Skin epidermis (tissue), 12 donors: ENCODE results near the gene VTI1A.

ENCODE experiments used
- H3K27ac ChIP-seq, 21 experiments: fragments of 200-600 bp; sonication (generic) in 11 of 21; one replicate each; pipeline ENCODE4 v1.5.0; 2020; ENCODE audit warnings: mild to moderate bottlenecking in 3 of 21, inconsistent platforms in 2 of 21, moderate library complexity in 2 of 21
- H3K4me3 ChIP-seq, 7 experiments: fragments of 200-600 bp; sonication (generic) in 2 of 7; one replicate each; pipeline ENCODE4 v1.5.0; 2020; ENCODE audit warnings: inconsistent platforms in 2 of 7, mild to moderate bottlenecking in 2 of 7, moderate library complexity in 1 of 7

The VTI1A gene

DNA sequence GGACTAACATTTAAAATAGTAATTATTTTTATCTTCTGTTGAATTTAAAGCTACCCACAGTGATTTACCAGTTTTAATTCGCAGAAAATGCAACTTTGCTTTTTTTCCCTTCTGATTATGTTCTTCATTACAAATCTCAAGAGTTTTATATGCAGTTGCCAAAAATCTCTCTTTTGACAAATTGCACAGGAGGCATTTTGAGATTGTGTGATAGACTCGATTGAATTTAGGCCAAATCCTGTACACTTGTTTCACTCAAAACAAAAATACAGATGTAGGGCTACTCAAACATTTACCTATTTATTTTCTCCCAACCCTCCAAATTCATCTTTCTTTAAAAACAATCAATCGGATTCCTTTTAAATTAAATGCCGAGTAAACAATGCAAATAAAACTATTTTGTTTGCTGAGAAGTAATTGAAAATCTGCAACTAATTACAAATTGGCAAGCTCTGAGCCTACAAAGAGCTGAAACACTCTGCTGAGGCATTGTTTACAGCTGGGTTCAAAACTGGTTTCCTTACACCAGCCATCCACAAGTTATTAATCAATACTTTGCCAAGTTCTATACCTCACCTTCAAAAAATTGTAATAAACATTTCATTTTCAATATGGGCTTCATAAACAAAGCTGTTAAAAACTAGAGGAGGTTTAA, 288.2 kb downstream of the VTI1A start:
- H3K27ac ChIP-seq = no peak overlapping the region
- H3K4me3 ChIP-seq = no peak overlapping the region

GRCh38 chr10:112738606-112739591, 291.9 kb downstream of the VTI1A start:
- no peak overlapping the region for H3K27ac ChIP-seq
- H3K4me3 ChIP-seq = no peak overlapping the region

- H3K27ac ChIP-seq = no peak overlapping the region
Measured at GRCh38 chr10:112739592-112740353, 292.8 kb downstream of the VTI1A start.

GRCh38 chr10:112741830-112742402, 294.9 kb downstream of the VTI1A start:
- no peak overlapping the region for H3K4me3 ChIP-seq
- no peak overlapping the region for H3K27ac ChIP-seq

More at GRCh38 chr10:112739592-112740353, 292.8 kb downstream of the VTI1A start:
- no peak overlapping the region for H3K4me3 ChIP-seq

GRCh38 chr10:112744181-112745096, 297.4 kb downstream of the VTI1A start:
- Histone ChIP-seq H3K27ac (no peak overlapping the region), H3K4me3 (no peak overlapping the region)

- Histone ChIP-seq H3K27ac (no peak overlapping the region), H3K4me3 (no peak overlapping the region)
Measured at GRCh38 chr10:112746329-112746728, 299.3 kb downstream of the VTI1A start.

GRCh38 chr10:112750427-112751167, 303.6 kb downstream of the VTI1A start:
- Histone ChIP-seq H3K27ac (no peak overlapping the region), H3K4me3 (no peak overlapping the region)

- Histone ChIP-seq H3K27ac (no peak overlapping the region), H3K4me3 (no peak overlapping the region)
Measured at GRCh38 chr10:112751651-112752050, 304.6 kb downstream of the VTI1A start.

DNA sequence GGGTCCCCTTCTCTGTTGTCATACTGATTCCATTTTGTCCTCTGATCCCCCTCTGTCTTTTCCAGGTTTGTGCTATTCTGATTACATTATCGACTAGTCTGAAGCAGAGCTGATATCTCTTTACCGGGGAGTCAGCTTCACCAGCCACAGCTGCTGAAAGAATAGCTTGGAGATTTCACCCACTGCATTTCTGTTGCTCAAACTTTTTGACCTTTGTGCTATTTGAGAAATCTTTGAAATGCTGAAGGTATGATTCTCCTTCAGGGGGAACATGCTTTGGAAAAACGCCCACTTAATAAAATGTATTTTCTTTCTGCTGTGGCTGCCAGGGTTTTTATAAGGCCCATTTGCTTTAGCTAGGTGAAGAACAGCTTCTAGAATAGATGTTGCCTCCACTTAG, 305.3 kb downstream of the VTI1A start:
- Histone ChIP-seq H3K27ac (no peak overlapping the region), H3K4me3 (no peak overlapping the region)

GRCh38 chr10:112753961-112754411, 307.0 kb downstream of the VTI1A start:
- Histone ChIP-seq H3K4me3 (peak overlapping the region in 1 of 7 experiments; percentile 10), H3K27ac (no peak overlapping the region)

DNA sequence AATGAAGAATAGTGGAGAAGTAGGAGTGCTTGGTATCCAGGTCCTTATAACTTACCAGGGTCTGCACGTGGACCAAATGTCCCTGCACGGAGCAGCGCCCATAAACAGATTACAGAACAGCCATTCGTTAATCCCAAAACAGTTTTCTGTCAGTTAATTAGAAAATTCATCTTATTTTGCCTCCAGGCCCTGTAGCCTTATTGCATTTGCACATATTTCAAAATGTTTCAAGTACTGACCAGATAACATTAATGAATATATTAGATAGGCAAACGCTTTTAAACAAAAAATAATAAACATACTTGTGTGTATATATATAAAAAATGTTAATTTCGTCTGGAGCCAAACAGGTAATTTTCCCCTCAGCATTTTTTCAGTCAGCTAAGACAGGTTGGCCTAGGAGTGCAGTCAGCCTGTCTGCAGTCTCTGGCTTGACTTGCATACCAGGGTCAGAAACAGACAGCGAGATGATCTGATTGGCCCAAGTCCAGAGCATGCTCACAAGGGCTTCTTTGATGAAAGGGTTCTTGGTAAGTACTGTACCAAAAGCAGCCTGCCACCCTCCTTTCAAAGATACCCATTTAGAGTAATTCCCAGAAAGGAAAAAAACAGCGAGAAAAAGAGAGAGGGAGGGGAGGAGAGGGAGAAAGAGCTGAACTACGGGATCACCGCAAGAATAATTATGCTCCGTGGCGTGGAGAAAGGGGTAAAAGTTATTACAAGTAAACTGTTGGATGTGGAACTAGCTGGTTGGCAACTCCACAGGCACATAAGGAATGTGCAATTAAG, 308.6 kb downstream of the VTI1A start:
- no peak overlapping the region for H3K27ac ChIP-seq
- no peak overlapping the region for H3K4me3 ChIP-seq

- no peak overlapping the region for H3K4me3 ChIP-seq
Measured at GRCh38 chr10:112756235-112756527, 309.2 kb downstream of the VTI1A start.

GRCh38 chr10:112758961-112759360, 311.9 kb downstream of the VTI1A start:
- no peak overlapping the region for H3K27ac ChIP-seq
- no peak overlapping the region for H3K4me3 ChIP-seq

More at GRCh38 chr10:112756235-112756527, 309.2 kb downstream of the VTI1A start:
- no peak overlapping the region for H3K27ac ChIP-seq

GRCh38 chr10:112759496-112759895, 312.5 kb downstream of the VTI1A start:
- no peak overlapping the region for H3K27ac ChIP-seq
- no peak overlapping the region for H3K4me3 ChIP-seq

DNA sequence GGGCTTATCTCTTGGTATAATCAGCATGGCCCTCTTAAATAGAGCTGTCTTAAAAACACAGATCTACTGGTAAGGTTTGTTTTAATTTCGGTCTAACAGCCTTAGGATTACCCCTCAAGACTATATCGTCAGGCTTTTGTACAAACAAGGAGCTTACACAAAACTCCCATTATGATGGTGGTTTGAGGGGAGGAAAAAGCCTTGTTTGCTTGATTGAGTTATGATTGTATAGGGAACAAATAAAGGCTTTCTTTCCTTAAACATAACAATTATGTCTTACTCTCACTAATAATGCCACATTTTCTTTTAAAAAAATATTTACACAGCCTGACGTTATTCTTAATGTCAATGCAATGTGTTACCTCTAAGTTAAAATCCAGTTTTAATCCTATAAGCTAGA, 314.2 kb downstream of the VTI1A start:
- Histone ChIP-seq H3K27ac (no peak overlapping the region), H3K4me3 (no peak overlapping the region)

- H3K27ac ChIP-seq = no peak overlapping the region
- H3K4me3 ChIP-seq = no peak overlapping the region
Measured at GRCh38 chr10:112763916-112764520, 317.0 kb downstream of the VTI1A start.

- H3K4me3 ChIP-seq = no peak overlapping the region
- no peak overlapping the region for H3K27ac ChIP-seq
Measured at GRCh38 chr10:112765717-112766235, 318.8 kb downstream of the VTI1A start.
